Measurements from ENCODE around the gene IRF5.

GRCh38 chr7:128963327-128963757 is 25.6 kb downstream of the IRF5 start:
- no peak for TF ChIP-seq CTCF (IDR thresholded peaks at IDR 0.05)
- TF ChIP-seq POLR2AphosphoS5 (IDR thresholded peaks at IDR 0.05): no peak
- no peak for TF ChIP-seq POLR2A (IDR thresholded peaks at IDR 0.05)
- TF ChIP-seq EP300 (IDR thresholded peaks at IDR 0.05): no peak

All from suprapubic skin (tissue), 4 donors.